Thymus (tissue), 11 donors: ENCODE measurements around the gene TBC1D24. TPM values are rescaled to one million over a fixed set of nuclear protein-coding genes. Genes with fewer than 3 reads are reported as not detected.

ENCODE experiments used
- DNase-seq, 9 donors: peaks; one replicate each; pipeline ENCODE4 v3.0.0-alpha.2; 2013; ENCODE audit warnings: low spot score in 9 of 9, low read depth in 6 of 9, missing footprints in 1 of 9
- H3K27ac ChIP-seq, 2 donors: one replicate each; pipeline ENCODE4 v1.5.1; 2013; ENCODE audit warnings: control low read depth in 1 of 2, low read depth in 1 of 2, low read length in 1 of 2, mild to moderate bottlenecking in 1 of 2, moderate library complexity in 1 of 2
- H3K27me3 ChIP-seq, 2 donors: one replicate each; pipeline ENCODE4 v1.5.1; 2013; ENCODE audit warnings: low read length in 1 of 2; ENCODE audit not compliant: control insufficient read depth in 2 of 2, insufficient read depth in 1 of 2
- H3K36me3 ChIP-seq, 2 donors: one replicate each; pipeline ENCODE4 v1.5.1; 2013; ENCODE audit warnings: low read length in 1 of 2, mild to moderate bottlenecking in 1 of 2, moderate library complexity in 1 of 2; ENCODE audit not compliant: control insufficient read depth in 2 of 2, insufficient read depth in 2 of 2
- H3K4me1 ChIP-seq, 2 donors: one replicate each; pipeline ENCODE4 v1.5.1; 2013; ENCODE audit warnings: low read length in 2 of 2; ENCODE audit not compliant: control insufficient read depth in 2 of 2, insufficient read depth in 2 of 2
- H3K4me3 ChIP-seq, 2 donors: one replicate each; pipeline ENCODE4 v1.5.1; 2013; ENCODE audit warnings: low read length in 2 of 2, control low read depth in 1 of 2, mild to moderate bottlenecking in 1 of 2
- H3K9me3 ChIP-seq, 2 donors: one replicate each; pipeline ENCODE4 v1.5.1; 2013; ENCODE audit warnings: low read length in 1 of 2, mild to moderate bottlenecking in 1 of 2; ENCODE audit not compliant: control insufficient read depth in 2 of 2, insufficient read depth in 1 of 2
- WGBS: extraction: QIAGEN DNeasy Blood & Tissue Kit; methylation state at CpG from one replicate; pipeline ENCODE4 v1.1.7; 2013; 5-methylcytosine and 5-hydroxymethylcytosine counted together
- polyA plus RNA-seq: library from polyadenylated mRNA; stranded (reverse); fragments of 200-250 nt; gene quantifications from one replicate; pipeline ENCODE4 v1.2.3, GENCODE V29; 2013
- total RNA-seq: library from RNA; stranded (reverse); fragments of 120-200 nt; gene quantifications from one replicate; pipeline ENCODE4 v1.2.4, GENCODE V29; 2013
- donor health status: healthy.

Gene TBC1D24
- total and polyA plus RNA-seq, 2 donors = 3.5 to 3.7 TPM

DNA sequence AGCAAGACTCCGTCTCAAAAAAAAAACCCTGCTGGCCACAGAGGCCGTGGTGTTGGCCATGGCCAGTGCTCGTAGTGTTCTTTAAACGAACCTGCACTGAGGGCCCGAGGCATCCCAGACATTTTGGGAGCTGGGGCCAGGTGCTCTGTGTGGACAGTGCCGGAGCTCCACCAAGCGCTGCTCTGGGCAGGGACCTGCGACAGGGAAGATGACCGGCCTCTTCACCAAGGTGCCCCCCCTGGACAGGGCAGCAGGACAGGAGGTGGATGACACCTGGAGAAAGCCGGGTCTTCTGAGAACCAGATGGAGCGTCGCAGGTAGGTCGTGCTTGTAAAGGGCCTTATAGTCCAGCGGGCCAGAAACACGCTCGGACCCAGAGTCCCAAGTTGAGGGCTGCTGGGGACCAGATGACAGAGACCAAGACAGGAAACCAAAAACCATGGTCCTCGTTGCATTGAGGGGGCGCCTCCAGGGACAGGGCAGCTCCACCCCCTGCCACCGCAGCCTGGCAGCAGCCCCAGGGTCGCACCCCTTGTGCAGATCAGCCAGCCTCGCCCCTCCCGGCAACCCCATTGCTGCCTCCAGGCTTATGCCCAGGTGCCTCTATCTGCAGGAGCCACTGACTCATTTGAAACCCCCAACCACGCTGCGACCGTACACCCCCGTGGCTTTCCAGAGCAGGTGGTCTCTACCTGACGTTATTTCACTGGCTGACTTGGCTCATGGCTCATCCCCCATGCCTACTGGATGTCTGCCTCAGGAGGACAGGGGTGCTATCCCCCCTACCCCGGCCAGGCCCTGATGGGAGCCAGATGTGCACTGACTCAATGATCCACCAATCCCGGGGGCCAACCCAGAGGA is 8.0 kb upstream of the TBC1D24 start:
- Histone ChIP-seq H3K9me3 (no peaks in the 10 kb centered on the region), H3K4me3 (no peak overlapping the region), H3K27ac (no peak overlapping the region), H3K27me3 (peaks cover 49 to 54% of the 10 kb centered on the region in 2 donors), H3K4me1 (peaks cover 18 to 38% of the 10 kb centered on the region in 2 donors), H3K36me3 (peaks cover 0 to 7% of the 10 kb centered on the region in 2 donors)
- no peak for DNase-seq
- 65% methylated on average over 29 of the region's 29 CpGs for whole genome bisulfite sequencing

DNA sequence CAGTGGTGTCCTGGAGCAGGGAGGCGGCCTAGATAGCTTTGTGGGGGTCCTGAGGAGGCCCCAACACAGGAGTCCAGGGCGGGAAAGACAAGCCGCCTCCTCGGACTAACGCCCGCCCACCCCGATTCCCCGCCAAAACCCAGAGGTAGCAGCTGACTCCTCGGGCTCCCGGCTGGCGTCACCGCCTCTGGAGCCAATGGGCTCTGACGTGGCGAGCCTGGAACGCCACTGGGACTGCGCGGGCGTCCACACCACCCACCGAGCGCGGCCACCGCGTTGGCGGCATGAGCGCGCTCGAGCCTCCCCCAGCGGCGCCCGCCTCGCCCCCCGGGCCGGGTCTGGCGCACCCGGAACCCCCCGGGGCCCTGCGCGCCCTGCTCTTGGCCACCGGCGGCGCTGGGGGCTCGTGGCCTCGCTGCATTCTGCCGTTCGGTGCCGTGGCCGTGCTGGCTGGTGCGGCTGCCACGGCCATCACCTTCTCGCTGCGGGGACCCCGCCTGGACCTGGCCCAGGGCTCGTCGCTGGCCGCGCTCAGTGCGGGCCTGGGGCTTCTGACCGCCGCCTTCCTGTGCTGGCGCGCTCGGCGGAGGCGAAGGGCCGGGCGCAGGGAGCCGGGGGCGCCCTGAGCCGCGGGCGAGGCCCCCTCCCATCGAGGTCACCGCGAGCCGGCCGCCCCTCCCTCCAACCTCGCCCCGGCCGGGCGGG is 7.2 kb upstream of the TBC1D24 start:
- Histone ChIP-seq H3K27ac (no peak overlapping the region), H3K4me1 (peaks cover 18 to 41% of the 10 kb centered on the region in 2 donors), H3K9me3 (no peaks in the 10 kb centered on the region), H3K27me3 (peaks cover 57 to 62% of the 10 kb centered on the region in 2 donors), H3K36me3 (peaks cover 0 to 2% of the 10 kb centered on the region in 2 donors), H3K4me3 (peak overlapping the region; percentile 18 to 39)
- 3% methylated on average over 80 of the region's 80 CpGs for WGBS
- DNase-seq = peak in 1 of 9 donors; percentile 29

DNA sequence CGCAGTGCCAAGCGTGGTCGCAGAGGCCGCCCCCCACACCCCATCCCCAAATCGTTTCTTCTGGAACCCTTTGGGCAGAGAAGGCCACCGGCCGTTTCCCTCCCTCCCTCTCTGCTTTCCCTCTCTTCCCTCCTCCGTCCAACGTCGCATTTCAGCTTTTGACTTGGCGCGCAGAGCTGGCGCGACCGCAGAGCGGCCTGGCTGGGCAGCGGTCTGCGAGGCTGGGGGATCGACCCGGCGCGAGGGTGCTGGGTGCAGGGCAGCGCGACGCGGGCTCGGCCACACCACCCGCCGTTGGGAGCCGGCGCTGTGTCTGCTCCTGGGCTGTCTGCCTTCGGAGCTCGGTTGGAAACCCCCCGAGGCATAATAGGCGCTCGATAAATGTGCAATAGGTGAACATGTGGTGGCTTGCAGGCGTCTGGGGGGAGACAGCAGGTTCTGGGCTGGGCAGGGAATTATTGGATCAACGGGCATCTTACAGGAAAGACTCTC is 6.6 kb upstream of the TBC1D24 start:
- Histone ChIP-seq H3K36me3 (peaks cover 0 to 2% of the 10 kb centered on the region in 2 donors), H3K4me1 (peaks cover 18 to 45% of the 10 kb centered on the region in 2 donors), H3K4me3 (peak overlapping the region; percentile 18 to 39), H3K27me3 (peaks cover 63 to 68% of the 10 kb centered on the region in 2 donors), H3K27ac (no peak overlapping the region), H3K9me3 (no peaks in the 10 kb centered on the region)
- WGBS = 1% methylated on average over 38 of the region's 38 CpGs
- peak in 1 of 9 donors; percentile 34 for DNase-seq

DNA sequence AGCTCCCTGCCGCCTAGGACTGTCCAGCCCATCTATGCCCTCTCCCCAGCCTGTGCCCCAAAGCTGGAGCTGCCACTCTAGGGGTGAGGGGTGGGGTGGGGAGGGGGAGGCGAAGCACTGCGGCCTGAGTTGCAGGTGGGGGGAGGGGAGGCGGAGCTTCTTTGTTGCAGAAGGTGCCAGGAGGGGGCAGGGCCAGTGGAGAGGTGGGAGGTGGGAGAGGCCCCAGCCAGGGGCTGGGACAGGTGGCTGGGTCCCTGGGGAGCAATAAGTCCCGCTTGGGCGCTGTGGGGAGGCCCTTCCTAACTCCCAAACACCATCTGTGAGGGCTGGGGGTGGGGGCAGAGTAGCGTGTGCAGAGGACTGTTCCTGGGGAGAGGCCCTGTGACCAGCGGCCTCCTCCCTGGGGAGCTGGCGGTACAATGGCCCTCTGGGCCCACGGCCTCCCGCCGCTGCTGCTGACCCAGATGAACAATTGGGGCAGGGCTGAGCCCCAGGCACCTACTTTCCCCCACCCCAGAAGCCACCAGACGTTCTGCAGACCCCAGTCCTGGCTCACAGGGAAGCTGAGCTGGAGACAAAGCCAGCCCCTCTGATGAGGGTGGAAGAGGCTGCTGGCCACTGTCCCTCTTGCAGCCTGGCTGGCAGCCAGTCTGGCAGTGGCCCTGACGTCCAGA is 6.1 kb upstream of the TBC1D24 start:
- DNase-seq = peak in 1 of 9 donors; percentile 31
- Histone ChIP-seq H3K4me1 (peaks cover 18 to 48% of the 10 kb centered on the region in 2 donors), H3K27ac (peak overlapping the region in 1 of 2 donors; percentile 64), H3K27me3 (peaks cover 69 to 71% of the 10 kb centered on the region in 2 donors), H3K36me3 (no peaks in the 10 kb centered on the region), H3K4me3 (no peak overlapping the region), H3K9me3 (no peaks in the 10 kb centered on the region)
- 22% methylated on average over 14 of the region's 14 CpGs for WGBS

DNA sequence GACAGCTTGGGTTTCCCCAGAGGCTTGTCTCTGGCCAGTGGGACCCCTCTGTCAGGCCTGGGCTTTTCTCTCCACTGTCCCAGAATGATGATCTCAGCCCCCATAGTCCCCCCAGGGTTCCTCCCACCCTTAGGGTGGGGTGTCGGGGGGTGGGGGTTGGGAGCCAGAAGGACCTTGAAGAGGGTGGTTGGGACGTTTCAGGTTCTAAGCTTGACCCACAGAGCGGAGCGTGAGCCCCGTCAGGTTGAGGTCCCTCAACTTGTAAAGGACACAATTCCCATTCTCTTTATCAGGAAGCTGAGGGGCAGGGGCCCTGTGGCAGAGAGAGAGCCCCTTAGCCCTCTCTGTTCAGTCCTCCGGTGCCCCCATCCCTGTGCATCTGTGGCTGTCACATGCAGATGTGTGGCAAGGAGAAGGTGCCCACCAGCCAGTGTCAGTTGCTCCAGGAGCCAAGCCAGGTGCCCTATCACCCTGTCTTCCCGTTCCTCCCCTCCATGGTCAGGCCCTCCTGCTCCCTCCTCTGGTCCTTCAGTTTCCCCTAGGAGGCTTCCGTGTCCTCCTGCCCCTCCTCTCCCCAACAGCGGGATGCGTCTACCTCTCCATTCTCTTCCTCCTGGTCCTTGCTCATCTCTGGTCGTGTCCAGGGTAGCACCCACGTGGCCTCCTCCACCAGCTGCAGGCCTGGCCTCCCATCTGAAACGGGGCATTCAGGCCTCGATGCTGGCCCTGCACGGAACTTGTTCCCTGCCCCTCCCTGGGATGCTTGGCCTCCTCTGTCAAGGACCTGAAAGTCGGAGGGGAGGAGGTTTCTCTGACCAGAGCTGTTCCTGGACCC is 5.3 kb upstream of the TBC1D24 start:
- WGBS = 71% methylated on average over 16 of the region's 16 CpGs
- DNase-seq = no peak
- Histone ChIP-seq H3K4me3 (no peak overlapping the region), H3K27me3 (peaks cover 74 to 78% of the 10 kb centered on the region in 2 donors), H3K27ac (peak overlapping the region in 1 of 2 donors; percentile 64), H3K4me1 (peaks cover 18 to 53% of the 10 kb centered on the region in 2 donors), H3K36me3 (no peaks in the 10 kb centered on the region), H3K9me3 (no peaks in the 10 kb centered on the region)

DNA sequence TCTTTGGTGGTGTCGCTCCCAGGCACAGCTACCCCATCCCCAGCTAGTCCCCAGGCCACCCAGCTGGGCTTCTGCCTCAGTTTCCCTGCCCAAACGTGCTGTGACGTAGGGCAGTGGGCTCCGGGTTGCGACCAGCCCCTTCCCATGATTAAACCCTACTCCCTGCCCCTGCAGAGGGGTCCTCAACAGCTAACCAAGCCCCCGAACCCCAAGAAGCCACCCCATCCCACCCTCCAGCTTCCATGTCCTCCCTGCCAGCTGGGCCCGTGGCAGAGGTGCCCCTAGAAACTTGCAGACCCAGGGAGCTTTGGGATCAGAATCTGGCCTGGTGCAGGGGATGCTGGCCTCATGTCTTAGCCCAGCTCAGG is 4.7 kb upstream of the TBC1D24 start:
- DNase-seq = no peak
- no peak overlapping the region for H3K4me3 ChIP-seq
- H3K9me3 ChIP-seq = no peaks in the 10 kb centered on the region
- H3K27ac ChIP-seq = no peak overlapping the region
- peaks cover 18 to 54% of the 10 kb centered on the region in 2 donors for H3K4me1 ChIP-seq
- peaks cover 76 to 80% of the 10 kb centered on the region in 2 donors for H3K27me3 ChIP-seq
- 89% methylated on average over 7 of the region's 7 CpGs for WGBS
- H3K36me3 ChIP-seq = no peaks in the 10 kb centered on the region

DNA sequence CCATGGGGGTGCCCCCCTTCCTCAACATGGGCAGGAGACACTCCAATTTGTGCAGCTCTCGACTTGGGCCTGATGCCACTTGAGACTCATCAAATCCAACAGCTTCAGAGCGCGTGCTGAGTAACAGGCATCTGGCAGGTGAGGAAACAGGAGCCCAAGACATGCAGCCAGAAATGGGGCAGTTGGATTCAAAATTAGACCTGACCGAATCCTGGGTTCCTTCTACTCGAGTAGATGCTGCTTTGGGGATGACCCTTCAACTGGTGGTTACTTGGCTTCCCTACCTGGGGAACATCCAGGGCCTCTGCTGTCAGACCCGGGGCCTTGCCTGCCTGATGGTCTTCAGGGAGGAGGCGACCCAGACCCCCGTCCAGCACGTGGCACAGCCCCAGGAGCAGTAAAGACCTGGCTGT is 4.3 kb upstream of the TBC1D24 start:
- H3K27ac ChIP-seq = peak overlapping the region in 1 of 2 donors; percentile 8
- DNase-seq = peak in 1 of 9 donors; percentile 24
- no peaks in the 10 kb centered on the region for H3K9me3 ChIP-seq
- WGBS = 54% methylated on average over 9 of the region's 9 CpGs
- peaks cover 80 to 82% of the 10 kb centered on the region in 2 donors for H3K27me3 ChIP-seq
- H3K36me3 ChIP-seq = no peaks in the 10 kb centered on the region
- H3K4me1 ChIP-seq = peaks cover 19 to 56% of the 10 kb centered on the region in 2 donors
- H3K4me3 ChIP-seq = peak overlapping the region in 1 of 2 donors; percentile 19

DNA sequence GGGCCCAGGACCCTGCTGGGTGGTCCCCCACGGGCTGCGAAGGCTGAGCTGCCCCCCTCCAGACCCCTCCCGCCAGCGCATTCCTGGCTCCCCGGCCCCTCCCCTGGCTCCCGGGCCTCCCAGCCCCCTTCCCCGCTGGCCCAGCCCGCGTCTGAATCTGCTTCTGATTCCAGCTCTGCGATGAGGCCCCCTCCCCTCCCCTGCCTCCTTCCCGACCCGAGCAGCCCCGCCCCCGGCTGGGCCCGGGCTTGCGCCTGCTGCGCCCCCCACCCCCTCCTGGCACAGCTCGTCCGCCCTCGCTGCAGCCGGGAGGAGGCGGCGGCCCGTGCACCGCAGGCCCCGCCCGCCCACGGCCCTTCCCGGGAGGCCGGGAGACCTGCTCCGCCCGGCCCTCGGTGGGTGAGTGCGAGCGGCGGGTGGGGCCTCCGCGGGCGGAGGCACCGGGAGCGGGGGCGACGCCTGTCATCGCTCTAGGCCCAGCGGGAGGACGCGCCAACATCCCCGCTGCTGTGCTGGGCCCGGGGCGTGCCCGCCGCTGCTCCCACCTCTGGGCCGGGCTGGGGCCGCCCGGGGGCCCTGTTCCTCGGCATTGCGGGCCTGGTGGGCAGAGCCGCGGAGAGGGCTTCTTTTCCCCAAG is 3.8 kb upstream of the TBC1D24 start, which contains the start of gene NTN3:
Gene NTN3, plus strand, starts transcription at position 282 of the 637 bp plus-strand sequence. CDS start 405 bp downstream, outside the sequence.
- no peaks in the 10 kb centered on the region for H3K36me3 ChIP-seq
- H3K4me1 ChIP-seq = peaks cover 23 to 61% of the 10 kb centered on the region in 2 donors
- peak within 1 kb of the TSS in 1 of 2 donors; percentile 8 for H3K27ac ChIP-seq
- H3K9me3 ChIP-seq = no peaks in the 10 kb centered on the region
- DNase-seq = peak in 1 of 9 donors; percentile 26
- peak within 1 kb of the TSS in 1 of 2 donors; percentile 19 for H3K4me3 ChIP-seq
- H3K27me3 ChIP-seq = peaks cover 85 to 87% of the 10 kb centered on the region in 2 donors
- 2% methylated on average over 59 of the region's 59 CpGs for WGBS
